ENCODE results near the gene PPP2R5A. TPM values are rescaled to one million over a fixed set of nuclear protein-coding genes. Genes with fewer than 3 reads are reported as not detected.

PPP2R5A gene
- total RNA-seq, 2 experiments from 2014 or later, result 28.0 to 36.0 TPM

- BruUV-seq (replicated peaks), result no TSS peak
- peaks cover 72% of the 10 kb centered on the region for H3K79me2 ChIP-seq (ENCODE audit: insufficient read depth, low read depth, low read length)
- ChIA-PET POLR2A (interaction anchor here (0.7 to 1.2 kb wide), 4 partner anchors 56 to 316 kb away, joined by 3 to 4 read pairs (median 3); no protein-coding TSS in a partner anchor), CTCF (ENCODE audit: unreplicated experiment) (no interaction called here)
- no peak overlapping the region for H2AFZ ChIP-seq (ENCODE audit: low read length)
- no peak overlapping the region for H3K4me3 ChIP-seq (ENCODE audit: low read depth, low read length, poor library complexity, severe bottlenecking)
- H3K4me2 ChIP-seq (ENCODE audit: low read length), result no peak overlapping the region
- no peaks in the 10 kb centered on the region for H3K4me1 ChIP-seq (ENCODE audit: insufficient read depth, low read length, poor library complexity, severe bottlenecking)
- DNase-seq (ENCODE audit: low spot score), result no peak
- TF ChIP-seq CTCF (conservative IDR thresholded peaks at IDR 0.05; ENCODE audit: low read length) (no peak), EZH2phosphoT487 (IDR thresholded peaks at IDR 0.05; ENCODE audit: borderline replicate concordance, low read depth, low read length) (no peak)
- peaks cover 45% of the 10 kb centered on the region for H3K36me3 ChIP-seq (ENCODE audit: insufficient read depth, low read length)
- no peaks in the 10 kb centered on the region; the same call in 1 of the 2 replicates for H3K9me3 ChIP-seq (ENCODE audit: low read length)
- H3K27ac ChIP-seq (ENCODE audit: low read depth, low read length, poor library complexity, severe bottlenecking), result no peak overlapping the region
- H3K9me2 ChIP-seq (ENCODE audit: insufficient read depth, low read length), result no peaks in the 10 kb centered on the region
- intact Hi-C loops (cut with micrococcal nuclease; ENCODE audit: unreplicated experiment), result no loop called here
- no peaks in the 10 kb centered on the region for H4K20me1 ChIP-seq (ENCODE audit: insufficient read depth, low read length)
Observed at GRCh38 chr1:212310383-212310782, 25.2 kb downstream of the PPP2R5A start.

- BruUV-seq (replicated peaks), result no TSS peak
- peaks cover 72% of the 10 kb centered on the region for H3K79me2 ChIP-seq (ENCODE audit: insufficient read depth, low read depth, low read length)
Observed at GRCh38 chr1:212311836-212312497, 26.8 kb downstream of the PPP2R5A start.

More at GRCh38 chr1:212311836-212312497, 26.8 kb downstream of the PPP2R5A start:
- Histone ChIP-seq H3K36me3 (ENCODE audit: insufficient read depth, low read length) (peaks cover 43% of the 10 kb centered on the region), H3K4me2 (ENCODE audit: low read length) (no peak overlapping the region), H3K9me3 (ENCODE audit: low read length) (no peaks in the 10 kb centered on the region; the same call in 1 of the 2 replicates), H3K4me3 (ENCODE audit: low read depth, low read length, poor library complexity, severe bottlenecking) (no peak overlapping the region), H3K9me2 (ENCODE audit: insufficient read depth, low read length) (no peaks in the 10 kb centered on the region), H3K4me1 (ENCODE audit: insufficient read depth, low read length, poor library complexity, severe bottlenecking) (no peaks in the 10 kb centered on the region), H3K27ac (ENCODE audit: low read depth, low read length, poor library complexity, severe bottlenecking) (no peak overlapping the region), H2AFZ (ENCODE audit: low read length) (no peak overlapping the region), H4K20me1 (ENCODE audit: insufficient read depth, low read length) (no peaks in the 10 kb centered on the region)
- no peak for DNase-seq (ENCODE audit: low spot score)
- CTCF ChIA-PET (ENCODE audit: unreplicated experiment), result interaction anchor here (0.6 kb wide), 1 partner anchor 26 kb away, joined by 4 read pairs; no protein-coding TSS in a partner anchor
- POLR2A ChIA-PET, result interaction anchor here (0.5 to 1.6 kb wide), 10 partner anchors 12 to 406 kb away, joined by 3 to 4 read pairs (median 3); no protein-coding TSS in a partner anchor
- TF ChIP-seq EZH2phosphoT487 (IDR thresholded peaks at IDR 0.05; ENCODE audit: borderline replicate concordance, low read depth, low read length), result no peak
- TF ChIP-seq CTCF (conservative IDR thresholded peaks at IDR 0.05; ENCODE audit: low read length), result no peak
- intact Hi-C loops (cut with micrococcal nuclease; ENCODE audit: unreplicated experiment), result no loop called here
